Retina (tissue), 1 donor: Measurements from ENCODE around the gene TBX15.

Source experiments
- DNase-seq: peaks from one replicate; pipeline ENCODE4 v3.0.0-alpha.2; 2016

TBX15 gene

DNA sequence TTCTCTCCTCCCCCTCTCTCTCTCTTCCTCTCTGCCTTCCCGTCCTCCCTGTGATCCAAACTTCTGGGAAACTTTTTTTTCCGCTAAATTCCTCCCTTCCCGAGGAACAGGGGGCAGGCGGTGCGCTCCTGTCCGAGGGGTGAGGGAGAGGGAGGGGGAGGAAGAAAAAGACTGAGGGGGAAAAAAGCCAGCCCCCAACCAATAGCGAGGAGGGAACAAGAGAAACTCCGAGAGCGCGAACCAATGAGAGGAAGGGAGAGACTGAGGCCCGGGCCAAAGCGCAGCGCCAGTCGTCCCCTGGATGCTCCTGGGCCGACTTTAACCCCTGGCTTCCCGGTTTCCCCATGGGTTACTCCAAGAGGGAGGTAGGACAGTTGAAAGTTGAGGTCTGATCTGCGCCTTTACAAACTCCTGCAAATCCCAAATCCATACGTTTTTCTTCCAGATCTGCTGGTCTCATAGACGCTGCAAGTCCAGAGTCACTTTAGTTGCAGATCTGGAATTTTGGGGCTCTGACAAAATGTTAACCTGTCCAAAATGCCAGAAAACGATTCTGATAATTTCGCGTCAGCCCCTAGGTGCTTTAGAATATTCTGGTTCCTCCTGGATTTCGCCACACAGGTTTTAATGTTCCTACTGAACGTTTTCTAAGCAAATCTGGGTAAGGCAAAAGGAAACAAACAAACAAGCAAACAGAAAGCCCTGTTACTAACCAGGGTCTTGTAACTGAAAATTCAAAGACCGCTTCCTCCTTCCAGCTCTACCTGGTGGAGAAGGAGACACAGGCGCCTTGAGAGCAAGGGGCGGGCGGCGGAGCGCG lies at the start of gene TBX15:
Gene TBX15 (minus strand): TSS at position 158 of the 820 bp plus-strand sequence. CDS start 548 bp downstream, outside the sequence.
- peak; percentile 53 for DNase-seq

DNA sequence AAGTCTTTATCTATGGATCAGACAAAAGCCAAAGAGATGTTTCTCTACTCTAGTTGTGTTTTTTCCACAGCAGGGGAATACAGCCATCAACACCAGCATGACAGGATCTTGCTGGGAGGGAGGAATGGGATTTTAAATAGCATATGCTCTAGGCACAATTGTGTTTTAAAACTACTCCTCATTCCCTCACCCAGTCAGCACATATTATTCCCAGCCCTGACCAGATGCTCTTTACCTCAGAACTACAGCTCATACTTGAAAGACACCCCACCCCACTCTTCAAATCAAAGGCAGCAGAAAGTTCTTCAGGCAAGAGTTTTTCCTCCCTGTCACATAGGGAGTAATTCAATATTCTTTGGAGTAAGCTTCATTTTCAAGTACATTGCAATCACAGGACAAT lies 46.2 kb upstream of the TBX15 start:
- DNase-seq, result no peak

DNA sequence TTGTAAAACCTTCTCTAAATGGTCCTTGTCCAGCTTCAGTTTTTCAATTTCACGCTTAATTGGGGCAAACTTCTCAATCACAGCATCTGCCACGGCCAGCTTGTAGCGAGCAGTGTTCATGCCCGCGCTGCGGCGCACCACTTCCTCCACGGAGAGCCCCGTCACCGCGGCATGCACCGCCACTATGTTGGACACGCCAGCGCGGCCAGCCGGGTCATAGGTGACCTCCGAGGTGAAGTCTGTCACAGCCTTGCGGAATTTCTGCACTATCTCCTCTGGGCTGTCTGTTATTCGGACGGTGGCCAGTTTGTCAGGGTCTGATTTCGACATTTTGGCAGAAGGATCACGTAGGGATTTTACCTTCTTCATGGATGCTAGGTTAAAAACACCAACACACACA lies 44.8 kb upstream of the TBX15 start:
- DNase-seq, result no peak

DNA sequence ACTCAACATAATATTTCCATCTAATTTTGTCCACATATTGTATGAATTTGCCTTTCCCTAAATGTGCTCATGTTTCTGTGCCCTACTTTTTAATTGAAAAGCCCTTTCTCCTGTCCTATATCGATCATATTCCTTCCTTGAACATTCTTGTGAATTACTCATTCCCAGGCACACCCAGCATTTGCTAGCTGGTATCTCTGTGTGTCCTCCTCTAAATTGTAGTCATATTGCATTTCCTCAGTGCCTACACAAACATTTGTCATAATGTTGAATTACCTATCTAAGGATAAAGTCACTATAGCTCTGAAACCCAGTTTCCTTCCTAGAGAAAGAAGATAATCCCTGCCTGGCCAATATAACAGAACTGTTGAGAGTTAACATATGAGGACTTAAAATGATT lies 39.6 kb upstream of the TBX15 start:
- no peak for DNase-seq

DNA sequence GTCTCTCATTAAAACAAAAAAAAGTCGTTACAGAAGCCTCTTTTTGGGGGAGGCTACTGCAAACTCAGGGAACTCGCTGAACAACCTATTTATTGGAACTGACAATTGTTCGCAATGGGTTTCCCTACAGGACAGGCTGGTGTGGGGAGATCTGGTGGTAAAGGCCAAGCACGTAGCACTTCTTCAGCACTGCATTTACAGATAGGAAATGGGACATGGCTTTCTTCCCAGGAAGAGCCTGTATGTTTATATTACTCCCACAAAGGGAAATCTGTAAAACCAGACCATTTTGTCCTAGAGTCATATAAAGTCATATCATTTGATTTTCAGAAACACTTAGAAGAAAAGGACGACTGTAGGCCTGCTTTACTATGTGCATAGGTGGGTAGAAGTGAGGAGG lies 38.8 kb upstream of the TBX15 start:
- no peak for DNase-seq

DNA sequence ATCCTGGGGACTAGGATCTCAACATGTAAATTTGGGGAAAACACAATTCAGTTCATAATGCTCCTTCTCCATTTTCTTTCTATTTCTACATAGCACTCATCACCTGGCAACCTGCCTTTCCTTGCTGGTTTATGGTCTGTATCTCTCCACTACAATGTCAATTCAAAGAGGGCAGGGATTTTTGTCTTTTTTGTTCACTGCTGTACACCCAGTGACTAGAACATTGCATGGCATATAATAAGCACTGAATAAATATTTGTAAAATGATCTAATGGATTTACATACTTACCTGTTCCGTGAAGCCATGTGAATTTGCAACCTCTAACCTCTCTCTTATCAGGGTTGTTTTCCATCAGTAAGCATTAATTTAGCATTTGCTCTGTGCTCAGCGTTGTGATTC lies 27.4 kb upstream of the TBX15 start:
- no peak for DNase-seq

DNA sequence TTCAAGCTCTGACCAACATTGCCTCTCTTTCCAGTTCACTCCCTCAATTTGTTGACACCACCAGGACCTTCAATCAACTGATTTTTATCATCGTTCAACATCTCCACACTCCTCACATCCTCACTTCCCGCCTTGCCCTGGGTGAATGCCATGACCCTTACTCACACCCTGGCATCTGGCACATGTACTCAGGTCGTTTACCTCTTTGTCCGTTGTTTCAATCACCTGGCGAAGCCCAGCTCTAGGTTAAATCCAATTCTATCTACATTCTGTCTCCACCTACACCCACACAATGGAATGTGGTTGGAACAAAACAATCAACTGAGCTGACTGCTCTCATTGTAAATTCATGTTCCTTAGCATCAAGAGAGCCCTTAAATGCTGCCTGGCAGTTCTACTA lies 24.2 kb upstream of the TBX15 start:
- DNase-seq, result no peak

DNA sequence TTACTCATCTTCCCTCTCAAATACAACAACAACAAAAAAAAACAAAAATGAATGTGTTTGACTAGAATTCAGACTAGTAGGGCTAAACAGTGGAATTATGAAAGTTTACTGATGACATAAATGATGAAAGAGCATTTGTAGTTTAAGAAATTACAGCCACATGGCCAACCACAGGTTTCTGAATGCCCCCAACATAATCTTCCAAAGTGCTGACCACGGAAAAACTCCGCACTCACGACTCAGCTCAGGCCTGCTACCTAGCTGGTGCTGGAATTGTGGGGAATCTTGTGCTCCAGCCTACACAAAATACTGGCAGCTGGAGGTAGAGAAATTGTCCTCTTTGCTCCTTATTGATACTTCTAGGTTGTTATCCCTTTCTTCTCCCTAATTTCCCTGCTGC lies 23.6 kb upstream of the TBX15 start:
- DNase-seq, result no peak

DNA sequence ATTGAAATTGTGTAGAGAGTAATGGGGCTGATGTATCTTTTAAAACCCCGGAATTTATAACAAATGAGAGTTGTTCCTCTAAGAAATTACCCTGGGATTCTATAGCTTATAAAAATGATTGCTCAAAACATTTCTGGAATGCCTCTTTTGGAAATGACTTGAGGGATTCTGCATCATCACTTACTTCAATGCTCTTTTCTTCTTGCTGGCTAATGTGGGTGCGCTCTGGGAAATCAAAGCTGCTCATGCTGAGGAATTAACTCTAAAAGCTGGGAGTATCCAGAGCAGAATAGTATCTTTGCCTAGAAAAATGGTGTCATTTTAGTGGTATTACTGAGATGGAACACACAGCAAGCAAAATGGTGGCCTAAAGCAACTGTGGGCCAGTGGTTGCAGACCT lies 23.0 kb upstream of the TBX15 start:
- no peak for DNase-seq

DNA sequence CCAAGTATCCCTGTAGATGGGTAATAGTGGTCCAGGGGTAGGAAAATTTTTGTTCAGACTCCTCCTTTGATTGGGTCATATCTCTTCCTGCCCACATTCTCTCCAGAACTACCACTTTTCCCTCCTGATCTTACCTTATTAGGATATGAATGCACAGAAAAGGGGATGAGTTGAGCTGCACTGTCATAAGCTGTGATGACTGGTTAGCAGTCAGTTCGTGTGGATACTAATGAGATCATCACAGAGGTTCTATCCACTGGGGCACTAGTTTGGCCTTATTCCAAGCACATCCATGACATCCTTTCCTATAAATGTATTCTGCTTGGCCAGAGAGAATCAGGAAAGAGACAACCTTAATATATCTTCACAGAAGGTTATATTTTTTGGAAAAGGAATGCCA lies 22.1 kb upstream of the TBX15 start:
- no peak for DNase-seq

DNA sequence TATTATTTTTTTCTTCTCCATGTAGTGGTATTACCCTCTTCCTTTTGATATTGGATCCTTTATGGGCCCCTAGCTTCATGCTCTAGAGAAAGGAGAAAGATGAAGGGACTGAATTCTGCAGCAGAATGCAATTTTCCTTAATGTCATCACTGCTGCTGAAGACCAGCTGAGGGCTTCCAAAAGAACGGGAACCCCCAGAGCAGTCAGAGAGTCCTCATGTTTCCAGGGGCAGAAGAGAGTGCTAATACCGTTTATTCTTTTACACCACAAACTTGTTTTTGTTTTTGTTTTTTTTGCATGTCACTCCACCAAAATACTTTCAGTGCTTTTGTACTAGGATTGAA lies 21.1 kb upstream of the TBX15 start:
- DNase-seq, result peak; percentile 18

DNA sequence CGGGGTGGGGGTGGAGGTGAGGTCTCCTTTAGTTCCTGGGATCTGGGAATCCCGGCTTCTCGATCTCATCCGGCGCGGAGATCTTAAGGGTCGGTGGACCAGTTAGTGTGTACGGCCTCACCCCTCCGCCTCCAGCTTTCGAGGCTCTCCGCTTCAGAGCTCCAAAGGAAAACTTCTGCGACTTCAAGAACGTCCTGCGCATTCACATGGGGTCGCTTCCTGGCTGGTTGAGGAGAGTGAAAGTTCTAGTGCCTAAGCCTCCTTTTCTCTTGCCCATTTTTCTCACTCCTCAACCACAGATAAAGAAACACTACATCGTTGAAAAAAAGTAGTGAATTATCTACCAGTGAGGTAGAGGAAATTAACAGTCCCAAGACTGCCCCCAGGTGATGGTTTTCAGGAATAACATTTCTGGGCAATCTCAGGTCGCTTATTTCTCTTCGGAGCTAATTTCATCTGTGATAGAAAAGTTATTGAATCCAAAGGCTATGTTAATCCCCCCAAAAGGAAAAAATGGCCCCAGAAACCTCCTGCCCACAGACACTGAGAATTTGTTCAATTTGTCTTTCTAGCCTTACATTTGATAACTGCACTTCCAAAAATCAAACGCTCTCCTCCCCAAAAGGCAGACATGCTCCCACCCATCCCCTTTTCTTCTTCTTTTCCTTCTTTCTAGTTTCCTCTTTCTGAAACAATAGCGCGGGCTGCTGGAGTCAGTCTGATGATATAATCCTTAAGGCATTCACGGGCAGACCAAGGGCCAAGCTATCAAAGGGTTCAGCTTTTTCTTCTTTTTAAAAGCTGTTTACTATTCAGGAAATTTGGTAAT lies 20.6 kb upstream of the TBX15 start:
- DNase-seq, result peak; percentile 82

DNA sequence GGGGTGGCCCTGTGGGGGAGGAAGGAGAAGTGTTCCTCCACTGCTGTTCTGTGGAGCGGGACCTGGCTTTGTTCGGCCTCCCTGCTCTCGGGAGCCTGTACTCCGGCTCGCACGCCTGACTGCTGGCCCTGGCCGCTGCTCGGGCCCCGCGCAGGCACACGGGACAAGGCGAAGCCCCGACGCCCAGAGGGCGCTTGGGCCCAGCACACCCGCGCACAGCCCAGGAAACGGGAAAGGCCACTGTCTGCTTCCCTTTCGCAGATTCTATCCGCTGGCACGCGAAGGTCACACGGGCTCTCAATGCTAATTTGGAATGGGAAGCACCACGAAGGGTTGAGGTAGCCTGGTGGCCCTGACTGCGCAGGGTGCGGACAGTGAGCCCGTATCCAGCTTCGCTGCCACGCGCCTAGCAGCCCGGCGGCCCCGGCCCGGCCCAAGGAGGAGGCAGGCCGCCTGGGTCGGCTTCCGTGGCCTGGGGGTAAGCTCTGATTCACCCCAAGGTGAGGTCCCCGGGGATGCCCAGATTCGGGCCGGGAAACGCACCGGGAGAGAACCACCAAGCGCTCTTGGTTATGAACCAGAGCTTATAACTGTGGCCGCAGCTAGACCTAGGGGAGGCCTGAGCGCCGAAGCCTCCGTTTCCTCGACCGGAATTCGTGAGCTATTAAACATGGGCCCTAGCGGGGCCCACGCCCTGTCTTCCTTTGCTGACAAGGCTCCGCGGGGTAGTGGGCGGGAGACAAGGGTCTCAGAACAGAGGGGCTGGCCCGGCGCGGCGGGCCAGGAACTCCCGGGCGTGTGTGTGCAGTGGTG lies 19.7 kb upstream of the TBX15 start:
- peak; percentile 75 for DNase-seq

DNA sequence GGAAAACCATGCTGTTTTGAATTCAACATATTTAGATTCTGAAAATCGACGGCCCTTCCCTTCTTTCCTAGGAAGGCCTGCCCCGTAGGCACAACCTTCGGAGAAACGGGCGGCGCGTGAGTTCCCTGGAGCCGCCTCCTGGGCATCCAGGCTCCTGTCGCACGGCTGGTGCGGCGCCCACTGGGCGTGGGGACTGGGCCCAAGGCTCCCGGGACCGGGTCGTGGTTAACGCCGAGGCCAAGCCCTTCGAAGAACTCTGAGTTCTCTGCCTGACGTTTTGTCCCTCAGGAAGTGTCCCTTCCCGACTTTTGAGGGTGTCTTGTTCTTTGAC lies 19.2 kb upstream of the TBX15 start:
- DNase-seq, result peak; percentile 59

DNA sequence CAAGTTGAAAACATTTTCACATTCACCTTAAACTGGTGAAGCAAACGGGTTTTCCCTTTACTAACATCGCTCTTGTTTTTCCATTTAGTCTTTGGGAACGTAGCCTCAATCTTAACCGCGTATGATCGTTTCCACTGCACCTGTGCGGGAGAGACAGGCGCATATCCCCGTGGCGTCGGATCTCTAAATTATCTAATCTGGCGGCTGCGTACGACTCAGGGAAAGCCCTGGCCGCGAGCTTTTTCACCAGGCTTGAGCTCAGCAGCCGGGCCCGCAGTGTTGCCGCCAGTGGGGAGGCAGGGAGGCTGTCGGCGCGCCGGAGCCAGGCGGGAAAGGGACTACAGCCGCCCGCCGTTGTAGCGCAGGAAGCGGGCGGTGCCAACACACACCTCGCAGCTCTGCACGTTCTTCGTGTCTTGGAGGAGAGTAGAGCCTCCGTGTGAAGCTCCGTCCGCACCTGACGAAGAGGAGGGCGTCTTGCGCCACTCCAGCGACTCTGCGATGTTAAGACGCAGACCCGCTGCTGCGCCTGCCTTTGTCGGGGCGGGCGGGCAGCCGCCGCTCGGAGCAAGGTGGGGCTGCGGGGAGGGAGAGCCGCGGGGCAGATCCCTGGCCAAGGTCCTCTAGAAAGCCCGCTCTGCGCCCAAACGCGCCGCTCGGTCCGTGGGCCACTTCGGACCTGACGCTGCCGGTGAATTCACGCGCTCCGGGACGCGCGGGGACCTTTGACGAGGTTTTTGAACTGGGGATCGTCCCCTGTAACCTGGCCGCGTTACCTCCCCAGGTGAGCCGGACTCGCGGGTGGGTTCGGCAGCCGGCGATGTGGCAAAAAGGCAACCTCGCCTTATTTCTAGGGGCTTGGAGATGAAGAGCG lies 18.5 kb upstream of the TBX15 start:
- peak; percentile 71 for DNase-seq

DNA sequence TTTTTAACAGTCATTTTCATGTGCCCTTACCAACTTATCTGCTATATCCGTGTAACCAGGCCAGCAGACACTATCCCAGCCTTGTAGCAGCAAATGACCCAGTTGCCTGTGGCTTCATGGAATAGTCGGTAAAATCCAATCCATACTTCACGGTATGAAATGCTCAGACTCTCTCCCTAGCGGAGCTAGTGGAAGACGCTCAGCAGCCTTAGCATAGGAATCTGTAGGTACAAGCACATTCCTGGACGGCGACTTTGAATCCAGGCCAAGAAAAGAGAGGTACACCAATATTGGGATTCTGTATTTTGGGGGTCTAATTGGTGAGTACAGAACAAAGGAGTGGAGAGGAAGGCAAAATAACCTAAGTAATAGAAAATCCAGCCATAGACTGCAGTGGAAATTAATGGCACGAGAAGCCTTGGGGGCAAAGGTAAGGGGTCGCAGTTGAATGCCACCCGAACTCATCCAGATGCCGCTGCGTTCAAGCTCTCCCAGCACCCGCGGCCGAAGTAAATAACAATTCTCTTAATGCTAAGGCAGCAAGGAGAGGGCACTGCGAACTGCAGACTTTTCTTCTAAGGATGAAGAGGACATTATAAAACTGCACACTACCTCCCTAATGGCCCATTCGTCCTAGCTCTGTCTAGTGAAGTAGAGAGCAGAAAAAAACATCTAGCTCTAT lies 17.7 kb upstream of the TBX15 start:
- no peak for DNase-seq

DNA sequence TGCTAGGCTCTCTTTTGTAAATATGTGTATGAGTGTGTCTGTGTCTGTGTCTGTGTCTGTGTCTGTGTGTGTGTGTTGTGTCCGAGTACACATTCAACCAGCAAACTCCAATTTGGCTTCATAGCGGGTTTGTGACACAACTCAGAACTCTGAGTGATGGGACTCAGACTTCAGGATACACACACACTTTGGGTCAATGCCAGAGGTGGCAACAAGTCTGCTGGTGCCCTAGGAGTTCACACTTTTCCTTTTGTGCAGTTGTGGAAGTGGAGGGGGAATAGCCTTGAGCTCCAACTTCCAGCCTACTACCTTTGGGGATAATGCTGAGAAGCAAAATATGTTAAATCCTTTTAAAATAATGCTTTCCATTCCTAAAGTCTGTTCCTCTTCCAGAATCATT lies 16.6 kb upstream of the TBX15 start:
- DNase-seq, result no peak

DNA sequence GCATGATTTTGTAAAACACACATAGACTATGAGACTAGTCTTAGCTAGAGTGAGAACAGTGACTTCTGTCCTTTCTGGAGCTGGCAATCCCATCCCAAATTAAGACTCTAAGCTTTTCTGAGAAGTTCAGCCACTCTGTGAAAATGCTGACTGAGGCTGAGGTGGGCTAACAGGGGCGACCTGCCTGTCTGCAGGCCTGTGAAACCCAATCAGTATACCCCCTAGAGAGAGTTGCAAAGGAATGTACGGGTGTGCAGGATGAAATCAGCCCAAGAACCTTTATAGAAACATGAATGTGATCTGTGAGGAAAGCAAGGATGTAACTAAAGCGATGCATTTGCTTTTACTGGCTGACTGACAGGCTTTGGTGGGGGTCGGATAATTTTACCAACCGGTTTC lies 16.0 kb upstream of the TBX15 start:
- DNase-seq, result no peak

DNA sequence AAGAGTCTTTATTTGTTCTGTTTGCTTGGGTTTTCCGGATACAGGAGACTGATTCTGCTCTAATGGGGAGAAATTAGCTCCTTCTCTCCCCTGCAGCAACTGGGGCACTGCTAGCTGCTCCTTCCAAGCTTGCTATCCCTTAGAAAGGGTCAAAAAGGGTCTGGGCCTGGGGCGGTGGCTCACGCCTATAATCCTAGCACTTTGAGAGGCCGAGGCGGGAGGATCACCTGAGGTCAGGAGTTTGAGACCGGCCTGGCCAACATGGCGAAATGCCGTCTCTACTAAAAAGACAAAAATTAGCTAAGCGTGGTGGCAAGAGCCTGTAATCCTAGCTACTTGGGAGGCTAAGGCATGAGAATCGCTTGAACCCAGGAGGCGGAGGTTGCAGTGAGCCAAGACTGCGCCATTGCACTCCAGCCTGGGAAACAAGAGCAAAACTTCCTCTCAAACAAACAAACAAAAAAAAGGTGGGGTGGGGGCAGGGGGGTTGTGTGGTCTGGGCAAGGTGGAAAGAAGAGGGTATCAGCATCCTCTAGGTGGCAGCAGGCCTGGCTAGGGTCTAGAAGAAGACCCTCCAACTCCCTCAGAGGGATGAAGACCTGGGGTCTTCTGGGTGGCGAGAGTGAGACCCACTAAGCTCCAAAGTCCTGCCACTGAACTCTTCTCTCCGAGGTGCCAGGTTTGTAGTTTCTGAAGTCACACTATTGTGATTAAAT lies 15.4 kb upstream of the TBX15 start:
- DNase-seq, result no peak

DNA sequence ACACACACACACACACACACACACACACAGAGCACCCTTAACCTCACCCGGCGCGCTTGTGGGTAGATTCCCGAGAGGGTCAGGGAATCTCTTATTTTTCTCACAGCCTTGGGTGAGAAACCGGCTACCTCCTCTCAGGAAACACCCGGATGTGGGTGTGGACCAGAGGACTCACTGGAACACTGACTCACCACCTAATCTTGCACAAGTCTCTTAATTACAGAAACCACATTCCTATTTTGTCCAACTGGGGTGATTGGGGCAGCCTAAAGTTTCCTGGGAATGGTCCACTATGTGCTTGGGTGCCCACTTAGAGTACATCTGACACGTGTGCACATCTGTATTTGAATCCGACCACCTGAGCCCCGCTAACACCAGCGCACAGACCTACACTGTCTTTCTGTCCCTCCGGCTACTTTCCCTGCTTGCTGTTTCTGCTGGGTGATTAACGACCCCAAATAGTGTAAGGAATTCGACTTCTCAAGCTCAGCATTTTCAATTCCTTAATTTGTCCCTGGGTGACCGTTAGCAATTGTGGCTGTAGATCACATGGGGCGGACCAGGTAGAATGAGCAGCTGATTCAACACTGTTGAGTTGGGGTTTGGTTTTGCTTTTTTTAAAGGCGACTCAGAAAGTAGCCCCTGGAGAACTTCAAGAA lies 14.0 kb upstream of the TBX15 start:
- DNase-seq, result peak; percentile 29
